ENCODE data around the gene ZNF44. TPM values are rescaled to one million over a fixed set of nuclear protein-coding genes. Genes with fewer than 3 reads are reported as not detected.
A peak's percentile ranks its signal among the peaks of the same experiment; 100 is the strongest.

The ZNF44 gene
- total and polyA plus RNA-seq, 2 of the 13 experiments (the other 11 are each of a cell fraction or from before 2014, with no cell fraction given) = 6.9 to 15.7 TPM

DNA sequence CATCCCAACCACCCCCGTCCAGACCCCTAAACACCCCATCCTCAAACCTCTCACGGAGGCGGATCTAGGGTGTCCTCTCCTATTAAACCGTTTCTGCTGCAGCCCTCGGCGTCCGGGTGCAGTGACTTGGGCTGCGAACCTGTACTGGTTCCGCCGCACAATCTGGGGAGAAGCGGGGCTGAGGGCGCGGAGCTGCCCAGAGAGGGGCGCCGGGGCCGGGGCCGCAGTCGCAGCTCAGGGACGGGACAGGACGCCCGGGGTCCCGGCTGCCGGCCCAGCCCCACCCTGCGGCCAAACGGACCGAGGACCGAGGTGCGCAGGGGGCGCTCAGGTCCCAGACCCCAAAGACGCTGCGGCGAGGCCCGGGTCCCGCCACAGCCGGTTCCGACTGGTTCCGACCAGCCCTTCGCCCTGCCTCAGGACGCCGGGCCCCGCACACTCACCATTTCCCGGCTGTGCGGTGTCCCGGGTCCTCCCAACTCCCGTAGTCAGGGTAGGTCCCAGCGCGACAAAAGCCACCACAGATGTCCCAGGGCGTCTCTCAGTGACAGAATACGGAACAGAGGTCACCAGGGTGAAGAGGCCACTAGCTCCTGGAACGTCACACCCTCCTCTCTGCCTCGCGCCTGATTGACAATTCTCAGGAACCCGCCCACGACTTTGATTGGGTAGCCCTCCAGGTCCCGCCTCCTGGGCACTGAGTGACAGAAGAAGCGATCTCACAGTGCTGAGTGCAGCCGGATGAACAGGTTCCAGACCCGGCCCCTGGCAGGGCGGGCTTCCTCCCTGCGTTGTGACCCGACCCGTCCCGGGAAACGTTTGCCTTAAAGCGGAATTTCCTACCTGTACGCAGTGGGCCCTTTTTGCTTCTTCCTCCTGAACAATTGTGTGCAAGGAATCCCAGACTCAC lies at the start of gene ZNF44 (continued):
- TF ChIP-seq, protein P1, sequence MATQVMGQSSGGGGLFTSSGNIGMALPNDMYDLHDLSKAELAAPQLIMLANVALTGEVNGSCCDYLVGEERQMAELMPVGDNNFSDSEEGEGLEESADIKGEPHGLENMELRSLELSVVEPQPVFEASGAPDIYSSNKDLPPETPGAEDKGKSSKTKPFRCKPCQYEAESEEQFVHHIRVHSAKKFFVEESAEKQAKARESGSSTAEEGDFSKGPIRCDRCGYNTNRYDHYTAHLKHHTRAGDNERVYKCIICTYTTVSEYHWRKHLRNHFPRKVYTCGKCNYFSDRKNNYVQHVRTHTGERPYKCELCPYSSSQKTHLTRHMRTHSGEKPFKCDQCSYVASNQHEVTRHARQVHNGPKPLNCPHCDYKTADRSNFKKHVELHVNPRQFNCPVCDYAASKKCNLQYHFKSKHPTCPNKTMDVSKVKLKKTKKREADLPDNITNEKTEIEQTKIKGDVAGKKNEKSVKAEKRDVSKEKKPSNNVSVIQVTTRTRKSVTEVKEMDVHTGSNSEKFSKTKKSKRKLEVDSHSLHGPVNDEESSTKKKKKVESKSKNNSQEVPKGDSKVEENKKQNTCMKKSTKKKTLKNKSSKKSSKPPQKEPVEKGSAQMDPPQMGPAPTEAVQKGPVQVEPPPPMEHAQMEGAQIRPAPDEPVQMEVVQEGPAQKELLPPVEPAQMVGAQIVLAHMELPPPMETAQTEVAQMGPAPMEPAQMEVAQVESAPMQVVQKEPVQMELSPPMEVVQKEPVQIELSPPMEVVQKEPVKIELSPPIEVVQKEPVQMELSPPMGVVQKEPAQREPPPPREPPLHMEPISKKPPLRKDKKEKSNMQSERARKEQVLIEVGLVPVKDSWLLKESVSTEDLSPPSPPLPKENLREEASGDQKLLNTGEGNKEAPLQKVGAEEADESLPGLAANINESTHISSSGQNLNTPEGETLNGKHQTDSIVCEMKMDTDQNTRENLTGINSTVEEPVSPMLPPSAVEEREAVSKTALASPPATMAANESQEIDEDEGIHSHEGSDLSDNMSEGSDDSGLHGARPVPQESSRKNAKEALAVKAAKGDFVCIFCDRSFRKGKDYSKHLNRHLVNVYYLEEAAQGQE (IDR thresholded peaks at IDR 0.05; ENCODE audit: borderline replicate concordance in 1 of 2, low read depth in 1 of 2, low read length in 2 of 2) = 0 out of 4 replicates have a peak, but pooled peaks of 1 of the 2 experiments have one; percentile 29
- TF ChIP-seq, protein P2, sequence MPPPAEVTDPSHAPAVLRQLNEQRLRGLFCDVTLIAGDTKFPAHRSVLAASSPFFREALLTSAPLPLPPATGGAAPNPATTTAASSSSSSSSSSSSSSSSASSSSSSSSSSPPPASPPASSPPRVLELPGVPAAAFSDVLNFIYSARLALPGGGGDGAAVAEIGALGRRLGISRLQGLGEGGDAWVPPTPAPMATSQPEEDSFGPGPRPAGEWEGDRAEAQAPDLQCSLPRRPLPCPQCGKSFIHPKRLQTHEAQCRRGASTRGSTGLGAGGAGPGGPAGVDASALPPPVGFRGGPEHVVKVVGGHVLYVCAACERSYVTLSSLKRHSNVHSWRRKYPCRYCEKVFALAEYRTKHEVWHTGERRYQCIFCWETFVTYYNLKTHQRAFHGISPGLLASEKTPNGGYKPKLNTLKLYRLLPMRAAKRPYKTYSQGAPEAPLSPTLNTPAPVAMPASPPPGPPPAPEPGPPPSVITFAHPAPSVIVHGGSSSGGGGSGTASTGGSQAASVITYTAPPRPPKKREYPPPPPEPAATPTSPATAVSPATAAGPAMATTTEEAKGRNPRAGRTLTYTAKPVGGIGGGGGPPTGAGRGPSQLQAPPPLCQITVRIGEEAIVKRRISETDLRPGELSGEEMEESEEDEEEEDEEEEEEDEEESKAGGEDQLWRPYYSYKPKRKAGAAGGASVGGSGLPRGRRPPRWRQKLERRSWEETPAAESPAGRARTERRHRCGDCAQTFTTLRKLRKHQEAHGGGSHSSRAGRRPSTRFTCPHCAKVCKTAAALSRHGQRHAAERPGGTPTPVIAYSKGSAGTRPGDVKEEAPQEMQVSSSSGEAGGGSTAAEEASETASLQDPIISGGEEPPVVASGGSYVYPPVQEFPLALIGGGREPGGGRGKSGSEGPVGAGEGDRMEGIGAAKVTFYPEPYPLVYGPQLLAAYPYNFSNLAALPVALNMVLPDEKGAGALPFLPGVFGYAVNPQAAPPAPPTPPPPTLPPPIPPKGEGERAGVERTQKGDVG (CRISPR knock-in tag; IDR thresholded peaks at IDR 0.05; ENCODE audit: borderline replicate concordance) = no peak
- peak; percentile 64; the same call in 1 of the 2 replicates for TF ChIP-seq ZNF451 (CRISPR knock-in tag; IDR thresholded peaks at IDR 0.05)
- peak; percentile 18 for TF ChIP-seq ZNF772 (CRISPR knock-in tag; IDR thresholded peaks at IDR 0.05)
- TF ChIP-seq, protein P3, sequence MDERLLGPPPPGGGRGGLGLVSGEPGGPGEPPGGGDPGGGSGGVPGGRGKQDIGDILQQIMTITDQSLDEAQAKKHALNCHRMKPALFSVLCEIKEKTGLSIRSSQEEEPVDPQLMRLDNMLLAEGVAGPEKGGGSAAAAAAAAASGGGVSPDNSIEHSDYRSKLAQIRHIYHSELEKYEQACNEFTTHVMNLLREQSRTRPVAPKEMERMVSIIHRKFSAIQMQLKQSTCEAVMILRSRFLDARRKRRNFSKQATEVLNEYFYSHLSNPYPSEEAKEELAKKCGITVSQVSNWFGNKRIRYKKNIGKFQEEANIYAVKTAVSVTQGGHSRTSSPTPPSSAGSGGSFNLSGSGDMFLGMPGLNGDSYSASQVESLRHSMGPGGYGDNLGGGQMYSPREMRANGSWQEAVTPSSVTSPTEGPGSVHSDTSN (CRISPR knock-in tag; IDR thresholded peaks at IDR 0.05) = peak; percentile 93
- no peak for TF ChIP-seq ZNF879 (CRISPR knock-in tag; IDR thresholded peaks at IDR 0.05)
- 0 out of 2 replicates have a peak, but pooled peaks have one; percentile 49 for TF ChIP-seq ZNF672 (CRISPR knock-in tag; IDR thresholded peaks at IDR 0.05)
- TF ChIP-seq, protein P4, sequence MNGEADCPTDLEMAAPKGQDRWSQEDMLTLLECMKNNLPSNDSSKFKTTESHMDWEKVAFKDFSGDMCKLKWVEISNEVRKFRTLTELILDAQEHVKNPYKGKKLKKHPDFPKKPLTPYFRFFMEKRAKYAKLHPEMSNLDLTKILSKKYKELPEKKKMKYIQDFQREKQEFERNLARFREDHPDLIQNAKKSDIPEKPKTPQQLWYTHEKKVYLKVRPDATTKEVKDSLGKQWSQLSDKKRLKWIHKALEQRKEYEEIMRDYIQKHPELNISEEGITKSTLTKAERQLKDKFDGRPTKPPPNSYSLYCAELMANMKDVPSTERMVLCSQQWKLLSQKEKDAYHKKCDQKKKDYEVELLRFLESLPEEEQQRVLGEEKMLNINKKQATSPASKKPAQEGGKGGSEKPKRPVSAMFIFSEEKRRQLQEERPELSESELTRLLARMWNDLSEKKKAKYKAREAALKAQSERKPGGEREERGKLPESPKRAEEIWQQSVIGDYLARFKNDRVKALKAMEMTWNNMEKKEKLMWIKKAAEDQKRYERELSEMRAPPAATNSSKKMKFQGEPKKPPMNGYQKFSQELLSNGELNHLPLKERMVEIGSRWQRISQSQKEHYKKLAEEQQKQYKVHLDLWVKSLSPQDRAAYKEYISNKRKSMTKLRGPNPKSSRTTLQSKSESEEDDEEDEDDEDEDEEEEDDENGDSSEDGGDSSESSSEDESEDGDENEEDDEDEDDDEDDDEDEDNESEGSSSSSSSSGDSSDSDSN (CRISPR knock-in tag; IDR thresholded peaks at IDR 0.05) = peak; percentile 48
- TF ChIP-seq, protein P5, sequence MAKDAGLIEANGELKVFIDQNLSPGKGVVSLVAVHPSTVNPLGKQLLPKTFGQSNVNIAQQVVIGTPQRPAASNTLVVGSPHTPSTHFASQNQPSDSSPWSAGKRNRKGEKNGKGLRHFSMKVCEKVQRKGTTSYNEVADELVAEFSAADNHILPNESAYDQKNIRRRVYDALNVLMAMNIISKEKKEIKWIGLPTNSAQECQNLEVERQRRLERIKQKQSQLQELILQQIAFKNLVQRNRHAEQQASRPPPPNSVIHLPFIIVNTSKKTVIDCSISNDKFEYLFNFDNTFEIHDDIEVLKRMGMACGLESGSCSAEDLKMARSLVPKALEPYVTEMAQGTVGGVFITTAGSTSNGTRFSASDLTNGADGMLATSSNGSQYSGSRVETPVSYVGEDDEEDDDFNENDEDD (CRISPR knock-in tag; IDR thresholded peaks at IDR 0.05; ENCODE audit: borderline replicate concordance) = no peak
- TF ChIP-seq SALL1 (CRISPR knock-in tag; IDR thresholded peaks at IDR 0.05) = peak; percentile 57
- peak; percentile 80 for TF ChIP-seq TEAD3 (CRISPR knock-in tag; optimal IDR thresholded peaks at IDR 0.05; ENCODE audit: borderline replicate concordance)
- peak; percentile 61; the same call in 1 of the 2 replicates for TF ChIP-seq ZNF160 (CRISPR knock-in tag; IDR thresholded peaks at IDR 0.05)
- TF ChIP-seq, protein P6, sequence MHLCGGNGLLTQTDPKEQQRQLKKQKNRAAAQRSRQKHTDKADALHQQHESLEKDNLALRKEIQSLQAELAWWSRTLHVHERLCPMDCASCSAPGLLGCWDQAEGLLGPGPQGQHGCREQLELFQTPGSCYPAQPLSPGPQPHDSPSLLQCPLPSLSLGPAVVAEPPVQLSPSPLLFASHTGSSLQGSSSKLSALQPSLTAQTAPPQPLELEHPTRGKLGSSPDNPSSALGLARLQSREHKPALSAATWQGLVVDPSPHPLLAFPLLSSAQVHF (CRISPR knock-in tag; IDR thresholded peaks at IDR 0.05) = no peak

Measured in HepG2 (cell line).